Subcutaneous adipose tissue (tissue), 4 donors: ENCODE measurements around the gene CTDSP2. TPM values are rescaled to one million over a fixed set of nuclear protein-coding genes. Genes with fewer than 3 reads are reported as not detected.

Experiments
- CTCF ChIP-seq: fragments of 450-650 bp; IDR thresholded peaks from one replicate; pipeline ENCODE4 v1.5.1; 2016; ENCODE audit warnings: low read depth, mild to moderate bottlenecking, control low read depth, antibody characterized with exemption, moderate library complexity
- total RNA-seq, 4 donors: library from RNA; depleted of rRNA; stranded (reverse); fragments of >200 nt; gene quantifications; one replicate each; pipeline ENCODE4 v1.1.0, GENCODE V29; 2016

CTDSP2 gene
- total RNA-seq, 4 donors from 2014 or later: 126 to 167 (median 139) TPM

GRCh38 chr12:57845478-57846284, 848 bp downstream of the CTDSP2 start:
- no peak for TF ChIP-seq CTCF

- no peak for TF ChIP-seq CTCF
These were observed 1.6 kb downstream of the CTDSP2 start for GRCh38 chr12:57844709-57845477.

GRCh38 chr12:57842342-57843294, 3.9 kb downstream of the CTDSP2 start:
- TF ChIP-seq CTCF: no peak

GRCh38 chr12:57841445-57841844, 5.1 kb downstream of the CTDSP2 start:
- TF ChIP-seq CTCF: no peak

- TF ChIP-seq CTCF: no peak
These were observed 5.8 kb downstream of the CTDSP2 start for GRCh38 chr12:57840726-57841125.

- no peak for TF ChIP-seq CTCF
These were observed 6.5 kb downstream of the CTDSP2 start for GRCh38 chr12:57839996-57840395.
